Trophoblast cell (in vitro differentiated cells and primary cell): Measurements from ENCODE around the gene ADIPOR2.
A peak's percentile ranks its signal among the peaks of the same experiment; 100 is the strongest.

Experiments used
- DNase-seq, 2 donors: peaks; one replicate each; pipeline ENCODE4 v3.0.0-alpha.2; 2016
- H2AFZ ChIP-seq: 2 replicates; pipeline ENCODE4 v1.6.1; 2013; ENCODE audit warnings: low read length, moderate library complexity, mild to moderate bottlenecking; ENCODE audit not compliant: insufficient read depth, poor library complexity
- H2AK5ac ChIP-seq: 2 replicates; pipeline ENCODE4 v1.6.1; 2013; ENCODE audit warnings: mild to moderate bottlenecking, low read length
- H2BK120ac ChIP-seq: 2 replicates; pipeline ENCODE4 v1.6.1; 2013; ENCODE audit warnings: low read length, mild to moderate bottlenecking, moderate library complexity; ENCODE audit not compliant: insufficient read depth, poor library complexity
- H2BK12ac ChIP-seq: 2 replicates; pipeline ENCODE4 v1.6.1; 2013; ENCODE audit warnings: mild to moderate bottlenecking, low read length, moderate library complexity
- H2BK5ac ChIP-seq: 2 replicates; pipeline ENCODE4 v1.6.1; 2013; ENCODE audit warnings: low read length, low read depth, moderate library complexity, mild to moderate bottlenecking; ENCODE audit not compliant: poor library complexity
- H3K14ac ChIP-seq: 2 replicates; pipeline ENCODE4 v1.6.1; 2013; ENCODE audit warnings: mild to moderate bottlenecking, low read length
- H3K18ac ChIP-seq: 2 replicates; pipeline ENCODE4 v1.6.1; 2013; ENCODE audit warnings: mild to moderate bottlenecking, low read length
- H3K23ac ChIP-seq: 2 replicates; pipeline ENCODE4 v1.6.1; 2013; ENCODE audit warnings: low read length
- H3K27ac ChIP-seq: 2 replicates; pipeline ENCODE4 v1.5.1; 2013; ENCODE audit warnings: low read depth, mild to moderate bottlenecking, inconsistent platforms, low read length, moderate library complexity
- H3K27me3 ChIP-seq: 2 replicates; pipeline ENCODE4 v1.6.1; 2013; ENCODE audit warnings: inconsistent platforms, mild to moderate bottlenecking, low read length, moderate library complexity; ENCODE audit not compliant: insufficient read depth
- H3K36me3 ChIP-seq, 2 experiments: 1 replicate in 1 of 2; 2 replicates in 1 of 2; pipeline ENCODE4 v1.6.1; 2013; ENCODE audit warnings: low read length in 2 of 2, mild to moderate bottlenecking in 2 of 2, moderate library complexity in 1 of 2; ENCODE audit not compliant: insufficient read depth in 2 of 2, control insufficient read depth in 1 of 2
- H3K4ac ChIP-seq: 2 replicates; pipeline ENCODE4 v1.6.1; 2013; ENCODE audit warnings: low read depth, mild to moderate bottlenecking, low read length, moderate library complexity
- H3K4me1 ChIP-seq, 2 experiments: 1 replicate in 1 of 2; 2 replicates in 1 of 2; pipeline ENCODE4 v1.6.1; 2013; ENCODE audit warnings: low read length in 2 of 2, mild to moderate bottlenecking in 2 of 2, moderate library complexity in 1 of 2; ENCODE audit not compliant: insufficient read depth in 2 of 2, control insufficient read depth in 1 of 2
- H3K4me2 ChIP-seq: 2 replicates; pipeline ENCODE4 v1.6.1; 2013; ENCODE audit warnings: inconsistent platforms, mild to moderate bottlenecking, low read length, moderate library complexity
- H3K4me3 ChIP-seq: 2 replicates; pipeline ENCODE4 v1.5.1; 2013; ENCODE audit warnings: mild to moderate bottlenecking, low read depth, low read length, inconsistent platforms
- H3K79me1 ChIP-seq: one replicate; pipeline ENCODE4 v1.6.1; 2013; ENCODE audit warnings: low read length
- H3K79me2 ChIP-seq: 2 replicates; pipeline ENCODE4 v1.6.1; 2013; ENCODE audit warnings: low read length, mild to moderate bottlenecking; ENCODE audit not compliant: control insufficient read depth, insufficient read depth, poor library complexity
- H3K9ac ChIP-seq: 2 replicates; pipeline ENCODE4 v1.6.1; 2013; ENCODE audit warnings: mild to moderate bottlenecking, low read length
- H3K9me3 ChIP-seq: 2 replicates; pipeline ENCODE4 v1.6.1; 2013; ENCODE audit warnings: low read depth, mild to moderate bottlenecking, control low read depth, inconsistent platforms, low read length; ENCODE audit not compliant: insufficient read depth
- H4K12ac ChIP-seq: 2 replicates; pipeline ENCODE4 v1.6.1; 2013; ENCODE audit warnings: low read depth, mild to moderate bottlenecking, low read length, moderate library complexity
- H4K8ac ChIP-seq: 2 replicates; pipeline ENCODE4 v1.6.1; 2013; ENCODE audit warnings: low read depth, mild to moderate bottlenecking, low read length, moderate library complexity
- H4K91ac ChIP-seq: one replicate; pipeline ENCODE4 v1.6.1; 2013; ENCODE audit warnings: low read depth, mild to moderate bottlenecking, low read length, moderate library complexity
- WGBS: extraction: QIAGEN DNeasy Blood & Tissue Kit; methylation state at CpG from one replicate; pipeline ENCODE4 v1.1.7; 2013; ENCODE audit warnings: missing lambda C conversion rate; ENCODE audit not compliant: insufficient read length, insufficient coverage; ENCODE audit errors: extremely low coverage; 5-methylcytosine and 5-hydroxymethylcytosine counted together

ADIPOR2 gene

GRCh38 chr12:1808036-1808797 is 117.3 kb downstream of the ADIPOR2 start:
- no CpG with 5 or more reads among the region's 19 CpGs for WGBS
- no peak overlapping the region for H3K27ac ChIP-seq
- no peak overlapping the region for H3K14ac ChIP-seq
- H4K8ac ChIP-seq: no peak overlapping the region
- H3K23ac ChIP-seq: no peak overlapping the region
- H3K4me2 ChIP-seq: no peak overlapping the region
- no peaks in the 10 kb centered on the region for H3K79me1 ChIP-seq
- no peak overlapping the region for H3K4me3 ChIP-seq
- no peak overlapping the region for H4K12ac ChIP-seq
- H2BK5ac ChIP-seq: no peak overlapping the region
- no peaks in the 10 kb centered on the region for H3K36me3 ChIP-seq
- H2BK12ac ChIP-seq: no peak overlapping the region
- no peak for DNase-seq
- H3K4me1 ChIP-seq: peaks cover 0 to 5% of the 10 kb centered on the region in 2 experiments
- no peak overlapping the region for H3K9ac ChIP-seq
- no peak overlapping the region for H2AK5ac ChIP-seq
- no peaks in the 10 kb centered on the region for H3K79me2 ChIP-seq
- H3K9me3 ChIP-seq: peaks cover 5% of the 10 kb centered on the region
- no peak overlapping the region for H2AFZ ChIP-seq
- H3K4ac ChIP-seq: no peak overlapping the region
- H4K91ac ChIP-seq: no peak overlapping the region
- H2BK120ac ChIP-seq: no peak overlapping the region
- H3K27me3 ChIP-seq: no peaks in the 10 kb centered on the region
- H3K18ac ChIP-seq: no peak overlapping the region

- Histone ChIP-seq H2AK5ac (no peak overlapping the region), H3K27ac (no peak overlapping the region), H3K14ac (no peak overlapping the region), H3K9ac (no peak overlapping the region), H3K79me2 (no peaks in the 10 kb centered on the region), H3K36me3 (no peaks in the 10 kb centered on the region), H3K4ac (no peak overlapping the region), H3K4me2 (no peak overlapping the region), H3K79me1 (no peaks in the 10 kb centered on the region), H3K4me1 (peaks cover 0 to 5% of the 10 kb centered on the region in 2 experiments), H4K8ac (no peak overlapping the region), H4K91ac (no peak overlapping the region), H3K9me3 (peaks cover 7% of the 10 kb centered on the region), H2BK120ac (no peak overlapping the region), H3K23ac (no peak overlapping the region), H3K4me3 (no peak overlapping the region), H2BK12ac (no peak overlapping the region), H4K12ac (no peak overlapping the region), H3K18ac (no peak overlapping the region), H3K27me3 (no peaks in the 10 kb centered on the region), H2BK5ac (no peak overlapping the region), H2AFZ (no peak overlapping the region)
- no peak for DNase-seq
- WGBS: no CpG with 5 or more reads among the region's 22 CpGs
These were observed 118.1 kb downstream of the ADIPOR2 start for GRCh38 chr12:1808798-1809480.

- Histone ChIP-seq H3K9me3 (peaks cover 7% of the 10 kb centered on the region), H4K12ac (no peak overlapping the region), H3K27me3 (no peaks in the 10 kb centered on the region), H3K4ac (no peak overlapping the region), H3K18ac (no peak overlapping the region), H4K8ac (no peak overlapping the region), H3K36me3 (no peaks in the 10 kb centered on the region), H3K79me1 (no peaks in the 10 kb centered on the region), H2BK12ac (no peak overlapping the region), H3K27ac (no peak overlapping the region), H3K4me3 (no peak overlapping the region), H3K4me1 (peaks cover 0 to 5% of the 10 kb centered on the region in 2 experiments), H3K14ac (no peak overlapping the region), H2AK5ac (no peak overlapping the region), H3K4me2 (no peak overlapping the region), H3K79me2 (no peaks in the 10 kb centered on the region), H3K23ac (no peak overlapping the region), H2BK5ac (no peak overlapping the region), H2BK120ac (no peak overlapping the region), H4K91ac (no peak overlapping the region), H2AFZ (no peak overlapping the region), H3K9ac (no peak overlapping the region)
- DNase-seq: no peak
- WGBS: no CpG with 5 or more reads among the region's 13 CpGs
These were observed 118.8 kb downstream of the ADIPOR2 start for GRCh38 chr12:1809591-1810190.

- WGBS: no CpG with 5 or more reads among the region's 21 CpGs
- Histone ChIP-seq H2BK5ac (no peak overlapping the region), H2BK120ac (no peak overlapping the region), H3K27me3 (no peaks in the 10 kb centered on the region), H3K9ac (no peak overlapping the region), H3K18ac (no peak overlapping the region), H4K8ac (no peak overlapping the region), H3K4me1 (peaks cover 0 to 5% of the 10 kb centered on the region in 2 experiments), H3K36me3 (no peaks in the 10 kb centered on the region), H2BK12ac (no peak overlapping the region), H4K12ac (no peak overlapping the region), H3K27ac (no peak overlapping the region), H3K4me2 (no peak overlapping the region), H2AFZ (no peak overlapping the region), H3K9me3 (peaks cover 7% of the 10 kb centered on the region), H3K4ac (no peak overlapping the region), H3K14ac (no peak overlapping the region), H3K79me1 (no peaks in the 10 kb centered on the region), H3K4me3 (peak overlapping the region; percentile 51), H3K79me2 (no peaks in the 10 kb centered on the region), H4K91ac (no peak overlapping the region), H2AK5ac (no peak overlapping the region), H3K23ac (peak overlapping the region; percentile 37)
- DNase-seq: no peak
These were observed 119.5 kb downstream of the ADIPOR2 start for GRCh38 chr12:1810201-1810930.
